CD14-positive monocyte (primary cell): ENCODE measurements around the gene DNAAF1. TPM values are rescaled to one million over a fixed set of nuclear protein-coding genes. Genes with fewer than 3 reads are reported as not detected.

ENCODE experiments used
- DNase-seq, 3 donors: peaks; one replicate each; pipeline ENCODE4 v3.0.0-alpha.2; 2011 to 2022
- H2AFZ ChIP-seq: 2 replicates; pipeline ENCODE4 v1.6.0; 2012; ENCODE audit warnings: mild to moderate bottlenecking, low read depth, low read length, inconsistent platforms; ENCODE audit not compliant: insufficient read depth, poor library complexity, severe bottlenecking
- H3K27ac ChIP-seq, 2 donors: 1 replicate in 1 of 2; 2 replicates in 1 of 2; pipeline ENCODE4 v1.5.1; 2012 to 2013; ENCODE audit warnings: low read length in 2 of 2, control low read depth in 1 of 2, inconsistent platforms in 1 of 2, low read depth in 1 of 2, mild to moderate bottlenecking in 1 of 2
- H3K27me3 ChIP-seq, 2 donors: one replicate each; pipeline versions ENCODE4 v1.6.0 to v1.6.1; 2011 to 2013; ENCODE audit warnings: low read length in 2 of 2; ENCODE audit not compliant: control insufficient read depth in 2 of 2, insufficient read depth in 2 of 2
- H3K36me3 ChIP-seq, 2 donors: replicated peaks in 1 of 2; 1 replicate in 1 of 2; 2 replicates in 1 of 2; pipeline versions ENCODE4 v1.5.1 to v1.6.1; 2012 to 2013; ENCODE audit warnings: low read length in 2 of 2, control low read depth in 1 of 2, inconsistent platforms in 1 of 2, mild to moderate bottlenecking in 1 of 2; ENCODE audit not compliant: insufficient read depth in 2 of 2, control insufficient read depth in 1 of 2
- H3K4me1 ChIP-seq, 2 donors: 1 replicate in 1 of 2; 2 replicates in 1 of 2; pipeline versions ENCODE4 v1.5.1 to v1.6.1; 2012 to 2013; ENCODE audit warnings: low read length in 2 of 2, control low read depth in 1 of 2, inconsistent platforms in 1 of 2, mild to moderate bottlenecking in 1 of 2, moderate library complexity in 1 of 2; ENCODE audit not compliant: insufficient read depth in 2 of 2, control insufficient read depth in 1 of 2
- H3K4me2 ChIP-seq: replicated peaks from 2 replicates; pipeline ENCODE3; 2012; ENCODE audit warnings: low read length, moderate library complexity, mild to moderate bottlenecking; ENCODE audit not compliant: poor library complexity, severe bottlenecking; ENCODE audit errors: extremely low read depth
- H3K4me3 ChIP-seq, 3 experiments: fragments of 200-600 bp in 1 of 3; sonication (generic) in 1 of 3; replicated peaks in 1 of 3; 1 replicate in 2 of 3; 2 replicates in 1 of 3; pipeline ENCODE4 v1.5.1; 2011 to 2013; ENCODE audit warnings: low read length in 3 of 3, mild to moderate bottlenecking in 3 of 3, control low read depth in 2 of 3, low read depth in 2 of 3, inconsistent platforms in 1 of 3, moderate library complexity in 1 of 3
- H3K79me2 ChIP-seq: 2 replicates; pipeline ENCODE4 v1.6.0; 2012; ENCODE audit warnings: mild to moderate bottlenecking, control low read depth, inconsistent platforms, low read length, moderate library complexity; ENCODE audit not compliant: insufficient read depth
- H3K9ac ChIP-seq: 2 replicates; pipeline ENCODE4 v1.6.0; 2017; ENCODE audit warnings: low read length, mild to moderate bottlenecking; ENCODE audit not compliant: insufficient read depth, poor library complexity, severe bottlenecking
- H3K9me3 ChIP-seq, 2 donors: replicated peaks in 1 of 2; 1 replicate in 1 of 2; 2 replicates in 1 of 2; pipeline versions ENCODE4 v1.5.1 to v1.6.1; 2012 to 2013; ENCODE audit warnings: low read length in 2 of 2, control low read depth in 1 of 2; ENCODE audit not compliant: control insufficient read depth in 1 of 2, insufficient read depth in 1 of 2
- H4K20me1 ChIP-seq: 2 replicates; pipeline ENCODE4 v1.6.0; 2012; ENCODE audit warnings: mild to moderate bottlenecking, low read length, control low read depth, moderate library complexity; ENCODE audit not compliant: insufficient read depth
- H3K27ac Mint-ChIP-seq, 7 donors: one replicate each; pipeline ENCODE4 v1.8.0; 2020; ENCODE audit warnings: mild to moderate bottlenecking in 7 of 7, mixed read lengths in 7 of 7, moderate library complexity in 6 of 7, inconsistent platforms in 2 of 7
- H3K27me3 Mint-ChIP-seq, 3 donors: one replicate each; pipeline ENCODE4 v1.8.0; 2021 to 2022; ENCODE audit warnings: low read depth in 3 of 3, mild to moderate bottlenecking in 3 of 3, mixed read lengths in 3 of 3, moderate library complexity in 3 of 3, inconsistent platforms in 1 of 3
- H3K36me3 Mint-ChIP-seq, 2 donors: one replicate each; pipeline ENCODE4 v1.8.0; 2020; ENCODE audit warnings: mixed read lengths in 2 of 2, inconsistent platforms in 1 of 2, mild to moderate bottlenecking in 1 of 2
- H3K4me1 Mint-ChIP-seq: one replicate; pipeline ENCODE4 v1.8.0; 2020; ENCODE audit warnings: mild to moderate bottlenecking, mixed read lengths
- H3K4me3 Mint-ChIP-seq, 2 donors: one replicate each; pipeline ENCODE4 v1.8.0; 2020; ENCODE audit warnings: mild to moderate bottlenecking in 2 of 2, mixed read lengths in 2 of 2, moderate library complexity in 1 of 2
- H3K9me3 Mint-ChIP-seq, 7 donors: one replicate each; pipeline ENCODE4 v1.8.0; 2020 to 2022; ENCODE audit warnings: mixed read lengths in 7 of 7, mild to moderate bottlenecking in 6 of 7, moderate library complexity in 6 of 7, inconsistent platforms in 2 of 7
- CTCF ChIP-seq: fragments of 200-600 bp; IDR thresholded peaks from one replicate; pipeline ENCODE4 v1.8.0; 2022; ENCODE audit warnings: antibody characterized with exemption, mild to moderate bottlenecking
- WGBS: methylation state at CpG from one replicate; pipeline ENCODE4 v1.1.5; 2013; ENCODE audit warnings: missing lambda C conversion rate; ENCODE audit not compliant: insufficient coverage; 5-methylcytosine and 5-hydroxymethylcytosine counted together
- intact Hi-C, 2 donors: fragments of 100-400 bp; cut with micrococcal nuclease; formaldehyde crosslinking; loops; one replicate each; pipeline versions ENCODE4 v1.15.0 to v1.15.1; 2023
- polyA plus RNA-seq, 3 donors: library from polyadenylated mRNA; depleted of rRNA in 1 of 3; unstranded in 2 of 3; stranded (reverse) in 1 of 3; fragments of 300-500 nt in 2 of 3; fragments of >200 nt in 1 of 3; fragmentation: Illumina TruSeq in 2 of 3; gene quantifications; 1 replicate in 2 of 3; 2 replicates in 1 of 3; pipeline ENCODE4 v1.2.3, GENCODE V29; 2012 to 2021

Gene DNAAF1
- polyA plus RNA-seq, 3 donors = 0.23 to 14.6 TPM; not detected in 1

GRCh38 chr16:84179612-84180320 is 34.7 kb downstream of the DNAAF1 start:
- peaks cover 11% of the 10 kb centered on the region for H3K79me2 ChIP-seq
- H3K4me1 Mint-ChIP-seq = peaks cover 24% of the 10 kb centered on the region

More at GRCh38 chr16:84179612-84180320, 34.7 kb downstream of the DNAAF1 start:
- no peaks in the 10 kb centered on the region for H3K9me3 ChIP-seq
- H3K27me3 ChIP-seq = no peaks in the 10 kb centered on the region
- H3K4me1 ChIP-seq = peaks cover 23 to 24% of the 10 kb centered on the region in 2 donors
- no peak overlapping the region for H3K27ac ChIP-seq
- H3K4me2 ChIP-seq = no peak overlapping the region
- H2AFZ ChIP-seq = no peak overlapping the region
- no peak overlapping the region for H3K4me3 ChIP-seq
- no peak overlapping the region for H3K9ac ChIP-seq
- Mint-ChIP-seq H3K4me3 (no peak overlapping the region), H3K9me3 (no peaks in the 10 kb centered on the region), H3K36me3 (peaks cover 63 to 77% of the 10 kb centered on the region in 2 donors), H3K27me3 (peaks cover under 1 to 2% (median 1%) of the 10 kb centered on the region in 3 donors), H3K27ac (peak overlapping the region in 2 of 7 donors; percentile 37 to 57)
- WGBS = 95% methylated on average over 26 of the region's 33 CpGs
- intact Hi-C loops = loop anchor here in 1 of 2 donors (5.0 kb wide), 2 partner anchors 32 to 112 kb away; partner anchors contain the start of genes DNAAF1 and HSDL1
- DNase-seq = no peak
- H4K20me1 ChIP-seq = peaks cover 5% of the 10 kb centered on the region
- TF ChIP-seq CTCF = no peak
- peaks cover 70 to 74% of the 10 kb centered on the region in 2 donors for H3K36me3 ChIP-seq
